GM18498 (cell line): ENCODE measurements around the gene RPS27.

Source experiments
- ATAC-seq: cut with Tn5 transposase; IDR thresholded peaks from one replicate; pipeline ENCODE4 v1.9.1; 2021; ENCODE audit warnings: mild to moderate bottlenecking, moderate library complexity; ENCODE audit not compliant: unreplicated experiment

Gene RPS27

GRCh38 chr1:153990468-153991150 lies at the start of gene RPS27:
Gene RPS27, plus strand, starts transcription at chr1:153990762. Its CDS starts 35 bp downstream, at chr1:153990797.
- peak; percentile 74 for ATAC-seq

GRCh38 chr1:153941826-153942725 lies 48.5 kb upstream of the RPS27 start:
- ATAC-seq, result no peak

GRCh38 chr1:153942766-153943549 lies 47.6 kb upstream of the RPS27 start:
- no peak for ATAC-seq

- no peak for ATAC-seq
Observed at GRCh38 chr1:153944005-153944826, 46.3 kb upstream of the RPS27 start.

- ATAC-seq, result no peak
Observed at GRCh38 chr1:153944827-153945117, 45.8 kb upstream of the RPS27 start.

GRCh38 chr1:153945131-153945794 lies 45.3 kb upstream of the RPS27 start:
- peak; percentile 24 for ATAC-seq

GRCh38 chr1:153945795-153946621 lies 44.6 kb upstream of the RPS27 start:
- ATAC-seq, result peak; percentile 70

GRCh38 chr1:153946622-153947241 lies 43.8 kb upstream of the RPS27 start, which contains the start of gene DENND4B:
Gene DENND4B, minus strand, starts transcription at chr1:153946718. Its CDS starts 2,344 bp downstream, at chr1:153944374.
- ATAC-seq, result peak; percentile 72

- ATAC-seq, result no peak
Observed at GRCh38 chr1:153951183-153951582, 39.4 kb upstream of the RPS27 start.

GRCh38 chr1:153951801-153952200 lies 38.8 kb upstream of the RPS27 start:
- no peak for ATAC-seq

- no peak for ATAC-seq
Observed at GRCh38 chr1:153953859-153954365, 36.6 kb upstream of the RPS27 start.

- no peak for ATAC-seq
Observed at GRCh38 chr1:153954826-153955225, 35.7 kb upstream of the RPS27 start.

GRCh38 chr1:153956997-153957715 lies 33.4 kb upstream of the RPS27 start:
- no peak for ATAC-seq

GRCh38 chr1:153957744-153958110 lies 32.8 kb upstream of the RPS27 start:
- ATAC-seq, result peak; percentile 20

GRCh38 chr1:153958111-153958960 lies 32.2 kb upstream of the RPS27 start, which contains the start of gene CRTC2:
Gene CRTC2, minus strand, starts transcription at chr1:153958612. Its CDS starts 115 bp downstream, at chr1:153958497.
- peak; percentile 78 for ATAC-seq

- ATAC-seq, result no peak
Observed at GRCh38 chr1:153958961-153959260, 31.7 kb upstream of the RPS27 start.

GRCh38 chr1:153959454-153959853 lies 31.1 kb upstream of the RPS27 start:
- ATAC-seq, result no peak
